ENCODE results near the gene SEMA3A.

SEMA3A gene

GRCh38 chr7:84196084-84196503 is 1.5 kb upstream of the SEMA3A start:
- peak; percentile 67 for DNase-seq (ENCODE audit: low read depth, low spot score)

- DNase-seq (ENCODE audit: low read depth, low spot score): peak; percentile 33
Measured at GRCh38 chr7:84195295-84196060, 889 bp upstream of the SEMA3A start.

GRCh38 chr7:84193747-84194146 is 842 bp downstream of the SEMA3A start:
- peak; percentile 20 for DNase-seq (ENCODE audit: low read depth, low spot score)

GRCh38 chr7:84191842-84192241 is 2.7 kb downstream of the SEMA3A start:
- peak; percentile 52 for DNase-seq (ENCODE audit: low read depth, low spot score)

- peak; percentile 13 for DNase-seq (ENCODE audit: low read depth, low spot score)
Measured at GRCh38 chr7:84191261-84191660, 3.3 kb downstream of the SEMA3A start.

GRCh38 chr7:84190016-84190705 is 4.4 kb downstream of the SEMA3A start:
- DNase-seq (ENCODE audit: low read depth, low spot score): peak; percentile 21

GRCh38 chr7:84188786-84189405 is 5.7 kb downstream of the SEMA3A start:
- peak; percentile 49 for DNase-seq (ENCODE audit: low read depth, low spot score)

- DNase-seq (ENCODE audit: low read depth, low spot score): peak; percentile 53
Measured at GRCh38 chr7:84187813-84188510, 6.6 kb downstream of the SEMA3A start.

GRCh38 chr7:84187087-84187805 is 7.3 kb downstream of the SEMA3A start:
- peak; percentile 24 for DNase-seq (ENCODE audit: low read depth, low spot score)

GRCh38 chr7:84183741-84184140 is 10.8 kb downstream of the SEMA3A start:
- DNase-seq (ENCODE audit: low read depth, low spot score): no peak

- no peak for DNase-seq (ENCODE audit: low read depth, low spot score)
Measured at GRCh38 chr7:84182301-84182700, 12.3 kb downstream of the SEMA3A start.

GRCh38 chr7:84181628-84182027 is 13.0 kb downstream of the SEMA3A start:
- DNase-seq (ENCODE audit: low read depth, low spot score): peak; percentile 9

GRCh38 chr7:84177758-84178412 is 16.7 kb downstream of the SEMA3A start:
- DNase-seq (ENCODE audit: low read depth, low spot score): no peak

GRCh38 chr7:84176716-84177115 is 17.9 kb downstream of the SEMA3A start:
- no peak for DNase-seq (ENCODE audit: low read depth, low spot score)

- DNase-seq (ENCODE audit: low read depth, low spot score): no peak
Measured at GRCh38 chr7:84175461-84175860, 19.1 kb downstream of the SEMA3A start.

GRCh38 chr7:84170646-84171045 is 23.9 kb downstream of the SEMA3A start:
- DNase-seq (ENCODE audit: low read depth, low spot score): no peak

- DNase-seq (ENCODE audit: low read depth, low spot score): no peak
Measured at GRCh38 chr7:84162584-84162983, 32.0 kb downstream of the SEMA3A start.

GRCh38 chr7:84162125-84162524 is 32.5 kb downstream of the SEMA3A start:
- DNase-seq (ENCODE audit: low read depth, low spot score): no peak

GRCh38 chr7:84161398-84161797 is 33.2 kb downstream of the SEMA3A start:
- DNase-seq (ENCODE audit: low read depth, low spot score): no peak

GRCh38 chr7:84159435-84159834 is 35.2 kb downstream of the SEMA3A start:
- DNase-seq (ENCODE audit: low read depth, low spot score): no peak

GRCh38 chr7:84157171-84157570 is 37.4 kb downstream of the SEMA3A start:
- peak; percentile 47 for DNase-seq (ENCODE audit: low read depth, low spot score)
